PFSK-1 (cell line): ENCODE data around the gene SF3B5.

Source experiments
- POLR2AphosphoS5 ChIP-seq: IDR thresholded peaks from 2 replicates; pipeline ENCODE4 v1.6.1; 2012; ENCODE audit warnings: low read depth, mild to moderate bottlenecking, control low read depth, low read length, moderate library complexity
- SIN3A ChIP-seq: IDR thresholded peaks from 2 replicates; pipeline ENCODE4 v1.6.1; 2012; ENCODE audit warnings: mild to moderate bottlenecking, low read length, moderate library complexity, borderline replicate concordance; ENCODE audit not compliant: insufficient read depth
- TAF1 ChIP-seq: IDR thresholded peaks from 2 replicates; pipeline ENCODE4 v1.6.1; 2012; ENCODE audit warnings: low read length, control low read depth, borderline replicate concordance; ENCODE audit not compliant: insufficient read depth
- TF ChIP-seq, protein P1 (sequence below), 2 experiments: IDR thresholded peaks; 2 replicates each; pipeline versions ENCODE4 v1.6.1 to v1.8.0; 2011 to 2012; ENCODE audit warnings: low read depth in 2 of 2, low read length in 2 of 2, control low read depth in 1 of 2, inconsistent platforms in 1 of 2, mild to moderate bottlenecking in 1 of 2, moderate library complexity in 1 of 2; ENCODE audit not compliant: insufficient read depth in 1 of 2

DNA sequence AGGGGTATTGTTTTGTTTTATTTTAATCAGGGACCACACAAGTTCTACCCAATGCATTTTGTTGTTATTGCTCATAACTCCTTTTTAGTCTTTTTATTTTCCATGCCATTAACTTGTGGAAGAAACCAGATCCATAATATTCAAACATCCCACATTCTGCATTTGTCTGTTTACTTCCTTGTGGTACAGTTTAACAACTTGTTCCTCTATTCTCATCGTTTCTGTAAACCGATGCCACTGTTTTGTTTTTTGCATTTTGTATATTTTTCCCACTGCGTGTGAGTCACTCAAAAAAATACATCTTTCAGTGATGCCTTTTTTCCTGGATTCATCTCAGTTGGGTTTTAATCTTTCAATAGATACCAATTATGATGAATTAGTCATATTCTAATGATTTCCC lies 22.3 kb downstream of the SF3B5 start:
- no peak for TF ChIP-seq TAF1
- no peak for TF ChIP-seq SIN3A
- TF ChIP-seq POLR2AphosphoS5 = no peak
- TF ChIP-seq, protein P1, sequence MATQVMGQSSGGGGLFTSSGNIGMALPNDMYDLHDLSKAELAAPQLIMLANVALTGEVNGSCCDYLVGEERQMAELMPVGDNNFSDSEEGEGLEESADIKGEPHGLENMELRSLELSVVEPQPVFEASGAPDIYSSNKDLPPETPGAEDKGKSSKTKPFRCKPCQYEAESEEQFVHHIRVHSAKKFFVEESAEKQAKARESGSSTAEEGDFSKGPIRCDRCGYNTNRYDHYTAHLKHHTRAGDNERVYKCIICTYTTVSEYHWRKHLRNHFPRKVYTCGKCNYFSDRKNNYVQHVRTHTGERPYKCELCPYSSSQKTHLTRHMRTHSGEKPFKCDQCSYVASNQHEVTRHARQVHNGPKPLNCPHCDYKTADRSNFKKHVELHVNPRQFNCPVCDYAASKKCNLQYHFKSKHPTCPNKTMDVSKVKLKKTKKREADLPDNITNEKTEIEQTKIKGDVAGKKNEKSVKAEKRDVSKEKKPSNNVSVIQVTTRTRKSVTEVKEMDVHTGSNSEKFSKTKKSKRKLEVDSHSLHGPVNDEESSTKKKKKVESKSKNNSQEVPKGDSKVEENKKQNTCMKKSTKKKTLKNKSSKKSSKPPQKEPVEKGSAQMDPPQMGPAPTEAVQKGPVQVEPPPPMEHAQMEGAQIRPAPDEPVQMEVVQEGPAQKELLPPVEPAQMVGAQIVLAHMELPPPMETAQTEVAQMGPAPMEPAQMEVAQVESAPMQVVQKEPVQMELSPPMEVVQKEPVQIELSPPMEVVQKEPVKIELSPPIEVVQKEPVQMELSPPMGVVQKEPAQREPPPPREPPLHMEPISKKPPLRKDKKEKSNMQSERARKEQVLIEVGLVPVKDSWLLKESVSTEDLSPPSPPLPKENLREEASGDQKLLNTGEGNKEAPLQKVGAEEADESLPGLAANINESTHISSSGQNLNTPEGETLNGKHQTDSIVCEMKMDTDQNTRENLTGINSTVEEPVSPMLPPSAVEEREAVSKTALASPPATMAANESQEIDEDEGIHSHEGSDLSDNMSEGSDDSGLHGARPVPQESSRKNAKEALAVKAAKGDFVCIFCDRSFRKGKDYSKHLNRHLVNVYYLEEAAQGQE (IDR thresholded peaks at IDR 0.05; ENCODE audit: insufficient read depth in 1 of 2, low read depth in 2 of 2, low read length in 2 of 2) = no peak
